Stimulated activated naive CD8-positive, alpha-beta T cell treated with anti-CD3 and anti-CD28 coated beads, Interleukin-15, Interleukin-2, amounts not matched to agents 100 ng/mL and 50 ng/mL, for 24 hours (primary cell): ENCODE results near the gene GRIK1.

ENCODE experiments used
- H3K27ac Mint-ChIP-seq: one replicate; pipeline ENCODE4 v1.8.0; 2021; ENCODE audit warnings: mild to moderate bottlenecking, mixed read lengths
- H3K27me3 Mint-ChIP-seq: one replicate; pipeline ENCODE4 v1.8.0; 2021; ENCODE audit warnings: mixed read lengths
- H3K36me3 Mint-ChIP-seq: one replicate; pipeline ENCODE4 v1.8.0; 2021; ENCODE audit warnings: low read depth, mixed read lengths
- H3K4me1 Mint-ChIP-seq: one replicate; pipeline ENCODE4 v1.8.0; 2021; ENCODE audit warnings: low read depth, mixed read lengths
- H3K4me3 Mint-ChIP-seq: one replicate; pipeline ENCODE4 v1.8.0; 2021; ENCODE audit warnings: mild to moderate bottlenecking, mixed read lengths
- H3K9me3 Mint-ChIP-seq: one replicate; pipeline ENCODE4 v1.8.0; 2021; ENCODE audit warnings: mixed read lengths

Gene GRIK1

DNA sequence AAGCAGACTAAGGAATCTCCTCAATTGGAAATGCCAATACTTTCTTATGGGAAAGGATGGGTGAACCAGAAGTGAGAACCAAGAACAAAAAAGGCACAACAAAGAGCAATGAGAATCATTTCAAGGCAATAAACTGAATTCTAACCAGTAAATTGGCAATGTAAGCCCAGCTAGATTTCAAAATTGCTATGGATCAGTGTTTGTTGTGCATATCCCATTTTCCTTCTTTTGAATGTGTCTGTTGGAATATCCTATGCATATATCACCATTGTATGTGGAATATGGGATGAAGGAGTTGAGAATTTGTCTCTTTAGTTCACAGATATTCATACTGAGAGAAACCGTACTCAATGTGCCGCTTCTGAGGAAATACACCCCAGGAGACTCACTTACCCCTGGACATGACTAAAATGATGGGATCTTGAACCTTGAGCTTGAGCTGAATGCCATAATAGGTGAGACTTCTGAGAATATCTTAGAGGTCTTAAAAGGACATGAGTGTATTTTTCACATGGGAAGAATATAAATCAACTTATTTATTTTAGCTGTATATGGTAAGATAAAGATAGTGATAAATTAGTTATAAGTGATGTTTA is 425.0 kb downstream of the GRIK1 start:
- Mint-ChIP-seq H3K4me1 (no peaks in the 10 kb centered on the region), H3K4me3 (no peak overlapping the region), H3K36me3 (peaks cover 52% of the 10 kb centered on the region), H3K27ac (no peak overlapping the region), H3K9me3 (peaks cover 31% of the 10 kb centered on the region), H3K27me3 (no peaks in the 10 kb centered on the region)

DNA sequence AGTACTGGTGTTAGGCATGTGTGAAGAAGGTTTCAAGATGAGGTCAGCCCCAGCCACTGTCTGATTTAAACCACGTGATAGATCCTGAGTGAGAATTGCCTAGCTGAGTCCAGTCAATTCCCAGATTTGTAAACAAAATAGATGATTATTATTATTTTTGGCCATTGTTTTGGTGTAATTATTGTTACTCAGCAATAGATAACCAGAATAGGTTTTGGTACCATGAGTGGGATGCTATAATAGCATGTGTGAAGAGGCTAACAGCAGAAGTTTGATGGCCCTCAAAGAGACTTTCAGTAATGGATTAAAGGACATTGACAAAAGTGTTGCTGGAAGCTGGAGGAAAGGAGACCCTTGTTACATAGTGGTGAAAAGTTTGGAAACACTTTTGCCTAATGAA is 426.3 kb downstream of the GRIK1 start:
- Mint-ChIP-seq H3K9me3 (peaks cover 34% of the 10 kb centered on the region), H3K27ac (no peak overlapping the region), H3K36me3 (peaks cover 49% of the 10 kb centered on the region), H3K4me1 (no peaks in the 10 kb centered on the region), H3K27me3 (no peaks in the 10 kb centered on the region), H3K4me3 (no peak overlapping the region)

DNA sequence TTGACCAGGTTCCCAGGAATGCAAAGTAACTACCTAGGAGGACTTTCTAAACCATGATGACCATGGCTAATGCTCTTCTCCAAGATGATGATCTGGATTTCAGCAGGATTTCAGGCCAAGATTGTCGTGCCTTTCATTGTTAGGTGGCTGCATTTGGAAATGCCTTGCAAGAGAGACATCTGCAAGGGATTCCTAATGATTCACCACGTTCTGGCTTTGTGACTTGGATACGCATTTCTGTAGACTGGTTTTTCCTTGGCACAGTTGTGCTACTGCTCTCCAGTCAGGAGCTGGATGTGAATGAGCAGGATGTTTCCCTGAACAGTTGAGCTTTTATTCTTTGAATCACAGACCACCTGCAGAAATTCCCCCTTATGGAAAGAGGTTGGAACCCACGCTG is 428.7 kb downstream of the GRIK1 start:
- H3K27ac Mint-ChIP-seq, result no peak overlapping the region
- H3K36me3 Mint-ChIP-seq, result peaks cover 49% of the 10 kb centered on the region
- H3K9me3 Mint-ChIP-seq, result peaks cover 34% of the 10 kb centered on the region
- H3K4me3 Mint-ChIP-seq, result no peak overlapping the region
- H3K4me1 Mint-ChIP-seq, result no peaks in the 10 kb centered on the region
- no peaks in the 10 kb centered on the region for H3K27me3 Mint-ChIP-seq

DNA sequence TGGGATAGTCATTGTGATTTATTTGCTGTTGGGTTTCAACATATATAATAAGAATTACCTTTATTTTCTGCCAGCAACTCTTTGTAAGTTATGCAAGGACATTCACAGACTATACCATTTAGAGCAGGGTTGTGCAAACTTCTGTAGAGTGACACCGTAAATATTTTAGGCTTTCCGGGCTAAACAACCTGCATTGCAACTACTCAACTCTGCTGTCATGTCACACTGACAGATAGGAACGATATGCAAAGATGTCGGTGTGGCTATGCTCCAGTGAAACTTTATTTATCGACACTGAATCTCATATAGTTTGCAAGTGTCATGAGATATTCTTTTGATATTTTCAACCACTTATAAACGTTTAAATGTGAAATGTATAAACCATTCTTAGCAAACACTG is 430.7 kb downstream of the GRIK1 start:
- H3K36me3 Mint-ChIP-seq, result peaks cover 36% of the 10 kb centered on the region
- H3K27ac Mint-ChIP-seq, result no peak overlapping the region
- peaks cover 20% of the 10 kb centered on the region for H3K9me3 Mint-ChIP-seq
- no peaks in the 10 kb centered on the region for H3K27me3 Mint-ChIP-seq
- H3K4me3 Mint-ChIP-seq, result no peak overlapping the region
- H3K4me1 Mint-ChIP-seq, result no peaks in the 10 kb centered on the region

DNA sequence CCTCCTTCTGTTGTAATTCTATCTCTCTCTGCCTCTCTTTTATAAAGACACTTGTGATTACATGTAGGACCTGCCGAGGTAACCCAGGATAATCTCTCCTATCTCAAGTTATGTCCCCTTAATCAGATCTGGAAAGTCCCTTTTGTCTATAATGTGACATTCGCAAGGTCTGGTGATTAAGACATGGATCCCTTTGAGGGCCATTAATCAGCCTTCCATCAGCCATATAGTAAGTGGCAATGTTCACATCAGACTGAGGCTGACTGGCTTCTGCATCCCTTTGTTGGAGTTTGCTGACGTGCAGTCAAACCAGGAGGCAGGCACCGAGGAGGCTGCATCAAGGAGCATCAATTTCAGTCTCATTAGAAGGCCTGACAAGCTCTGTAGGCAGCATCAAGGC is 431.5 kb downstream of the GRIK1 start:
- Mint-ChIP-seq H3K4me3 (no peak overlapping the region), H3K9me3 (peaks cover 13% of the 10 kb centered on the region), H3K27ac (no peak overlapping the region), H3K4me1 (no peaks in the 10 kb centered on the region), H3K36me3 (peaks cover 36% of the 10 kb centered on the region), H3K27me3 (no peaks in the 10 kb centered on the region)

DNA sequence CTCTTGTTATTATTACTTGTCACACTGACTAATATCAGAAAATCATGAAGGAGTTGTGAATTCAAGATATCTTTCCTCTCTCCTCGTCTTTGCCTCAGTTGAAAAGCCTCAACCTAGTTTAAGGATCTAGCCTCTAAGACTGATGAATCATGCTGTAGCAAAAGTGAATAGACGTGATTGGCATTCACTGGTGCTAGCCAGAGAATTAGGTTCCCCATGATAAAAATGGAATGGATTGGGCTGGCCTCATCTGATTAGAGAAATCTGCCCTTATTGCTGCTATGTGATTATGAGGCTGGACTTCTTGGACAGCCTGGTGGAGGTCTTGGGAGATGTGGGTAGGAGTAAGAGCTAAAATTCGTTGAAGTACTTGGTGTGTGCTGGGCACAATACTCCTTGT is 432.8 kb downstream of the GRIK1 start:
- Mint-ChIP-seq H3K27me3 (no peaks in the 10 kb centered on the region), H3K27ac (no peak overlapping the region), H3K4me1 (no peaks in the 10 kb centered on the region), H3K4me3 (no peak overlapping the region), H3K36me3 (peaks cover 30% of the 10 kb centered on the region), H3K9me3 (peaks cover 9% of the 10 kb centered on the region)

DNA sequence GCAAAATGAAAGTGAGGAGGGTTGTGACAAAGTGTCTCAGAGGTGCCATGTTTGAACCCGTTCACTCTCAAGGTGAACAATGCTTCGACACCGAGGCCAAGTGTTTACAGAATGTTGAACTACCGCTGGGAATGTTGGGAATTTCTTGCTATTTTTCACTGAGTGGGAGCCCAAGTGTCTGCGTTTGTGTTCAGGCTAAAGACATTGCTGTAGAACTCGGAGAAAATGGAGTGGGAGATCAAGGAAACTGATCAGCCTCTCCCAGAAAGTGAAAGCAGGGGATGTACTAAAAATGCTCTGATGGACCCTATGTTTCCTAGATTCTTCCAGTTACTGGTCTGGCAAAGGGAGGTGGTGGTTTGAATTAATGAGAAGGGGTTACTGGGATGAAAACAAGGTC is 433.6 kb downstream of the GRIK1 start:
- Mint-ChIP-seq H3K36me3 (peaks cover 28% of the 10 kb centered on the region), H3K4me1 (no peaks in the 10 kb centered on the region), H3K9me3 (peaks cover 7% of the 10 kb centered on the region), H3K4me3 (no peak overlapping the region), H3K27me3 (no peaks in the 10 kb centered on the region), H3K27ac (no peak overlapping the region)

DNA sequence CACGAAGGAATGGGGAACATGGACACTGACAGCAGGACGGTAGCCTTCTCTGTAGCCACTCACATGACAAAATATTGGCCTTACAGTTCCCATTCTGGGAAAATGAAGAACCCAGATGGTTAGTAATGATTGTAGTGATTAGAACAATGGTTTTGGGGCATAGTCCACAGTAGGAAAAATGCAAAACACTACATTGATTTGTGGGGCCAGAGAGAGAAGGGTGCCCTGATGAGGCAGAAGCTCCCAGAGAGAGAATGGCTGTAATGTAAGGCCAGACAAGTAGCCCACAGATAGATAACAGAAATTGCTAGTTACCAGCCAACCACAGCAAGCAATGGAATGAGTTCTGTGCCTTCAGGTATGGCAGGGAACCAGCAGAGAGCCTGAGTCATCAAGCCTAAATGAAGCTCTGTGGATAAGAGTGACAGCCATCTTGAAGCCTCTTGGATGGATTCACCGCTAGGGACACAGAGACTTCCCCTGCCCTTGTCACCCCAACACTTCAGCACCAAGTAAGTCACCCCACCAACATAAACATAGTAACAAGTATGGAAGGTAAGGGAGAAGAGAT is 435.0 kb downstream of the GRIK1 start:
- Mint-ChIP-seq H3K27ac (no peak overlapping the region), H3K36me3 (peaks cover 16% of the 10 kb centered on the region), H3K9me3 (peaks cover 4% of the 10 kb centered on the region), H3K27me3 (no peaks in the 10 kb centered on the region), H3K4me3 (no peak overlapping the region), H3K4me1 (no peaks in the 10 kb centered on the region)

DNA sequence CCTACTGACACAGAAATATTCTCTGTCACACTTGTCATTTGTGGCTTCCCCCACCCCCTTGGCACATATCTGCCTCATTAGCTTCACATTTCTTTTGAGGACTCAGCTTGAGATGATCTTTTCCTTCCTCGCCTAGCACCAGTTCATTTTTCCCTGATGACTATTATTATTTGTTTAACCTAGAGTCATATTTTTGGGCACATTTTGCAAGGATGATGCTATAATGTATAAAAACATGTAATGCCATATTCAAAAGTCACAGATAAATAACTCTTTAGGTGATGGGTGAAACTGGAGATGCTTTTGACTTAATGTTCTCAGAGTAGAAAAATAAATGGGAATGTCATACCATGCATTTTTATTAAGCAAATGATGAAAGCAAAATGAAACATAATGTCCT is 438.3 kb downstream of the GRIK1 start:
- H3K27me3 Mint-ChIP-seq, result no peaks in the 10 kb centered on the region
- no peak overlapping the region for H3K27ac Mint-ChIP-seq
- peaks cover 31% of the 10 kb centered on the region for H3K36me3 Mint-ChIP-seq
- H3K9me3 Mint-ChIP-seq, result peaks cover 8% of the 10 kb centered on the region
- no peak overlapping the region for H3K4me3 Mint-ChIP-seq
- H3K4me1 Mint-ChIP-seq, result peaks cover 2% of the 10 kb centered on the region

DNA sequence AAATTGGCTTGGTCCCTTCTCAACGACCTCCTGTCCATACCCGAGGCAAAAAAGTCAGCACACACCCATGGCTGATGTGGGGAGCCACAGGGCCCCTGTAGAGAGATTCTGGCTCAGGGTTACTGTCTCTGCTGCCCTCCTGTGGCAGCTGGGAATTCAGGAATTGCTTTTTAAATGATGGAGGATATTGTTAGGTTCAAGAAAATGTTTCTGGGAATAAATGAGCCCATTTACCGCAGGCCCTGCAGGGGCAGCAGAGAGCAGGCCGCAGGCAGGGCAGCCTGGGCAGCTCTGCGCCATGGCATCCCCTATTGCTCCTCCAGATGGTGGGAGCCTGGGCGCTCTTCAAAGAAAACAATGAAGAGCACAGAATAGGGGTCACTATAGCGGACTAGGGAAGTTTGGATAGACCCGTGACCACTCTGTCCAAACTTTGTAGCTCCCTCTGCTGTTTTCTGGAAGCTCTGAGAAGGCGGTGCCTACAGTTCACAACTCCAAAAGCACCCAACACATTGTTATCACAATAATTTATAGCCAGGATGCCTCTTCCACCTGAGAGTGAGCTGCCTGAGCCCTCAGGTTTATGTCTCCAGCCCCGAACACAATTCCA is 440.0 kb downstream of the GRIK1 start:
- peaks cover 2% of the 10 kb centered on the region for H3K4me1 Mint-ChIP-seq
- H3K27me3 Mint-ChIP-seq, result no peaks in the 10 kb centered on the region
- peaks cover 8% of the 10 kb centered on the region for H3K9me3 Mint-ChIP-seq
- H3K36me3 Mint-ChIP-seq, result peaks cover 33% of the 10 kb centered on the region
- no peak overlapping the region for H3K4me3 Mint-ChIP-seq
- H3K27ac Mint-ChIP-seq, result no peak overlapping the region

DNA sequence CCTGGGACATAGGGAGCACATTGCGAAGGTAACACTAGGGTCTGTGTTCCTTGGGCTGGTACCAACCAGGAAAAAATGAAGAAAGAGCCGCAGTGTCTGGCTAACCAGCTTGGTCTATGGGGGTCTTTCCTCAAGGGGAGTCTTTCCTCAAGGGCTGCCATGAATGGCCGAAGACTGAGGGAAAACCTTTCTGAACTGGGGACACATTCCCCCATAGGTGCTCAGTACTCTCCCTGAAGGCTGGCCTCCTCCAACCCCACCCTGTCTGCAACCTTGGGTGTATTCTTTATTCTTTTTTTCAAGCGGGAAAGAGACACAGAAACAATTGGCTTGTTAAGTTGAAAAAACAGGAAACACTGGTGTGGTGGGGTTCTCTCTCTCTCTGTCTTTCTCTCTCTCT is 440.6 kb downstream of the GRIK1 start:
- Mint-ChIP-seq H3K27me3 (no peaks in the 10 kb centered on the region), H3K9me3 (peaks cover 8% of the 10 kb centered on the region), H3K36me3 (peaks cover 32% of the 10 kb centered on the region), H3K27ac (no peak overlapping the region), H3K4me3 (no peak overlapping the region), H3K4me1 (peaks cover 2% of the 10 kb centered on the region)

DNA sequence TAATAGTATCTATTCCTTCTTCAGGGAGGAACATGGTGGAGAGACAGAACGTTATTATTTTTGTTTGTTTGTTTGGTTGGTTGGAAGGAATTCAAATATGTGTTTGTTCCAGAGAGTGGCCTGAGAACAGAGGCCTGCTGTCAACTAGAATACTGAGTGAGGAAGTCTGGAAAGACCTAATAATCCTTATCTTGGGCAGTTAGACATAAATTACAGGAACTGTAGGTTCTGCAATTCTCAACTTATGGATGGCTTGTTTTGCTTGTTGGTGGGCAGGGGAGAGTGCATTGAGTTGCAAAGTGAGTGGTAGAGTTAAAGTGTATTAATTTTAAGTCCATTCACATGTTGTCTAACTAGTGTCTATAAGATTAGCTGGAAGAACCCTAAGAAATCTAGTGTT is 443.5 kb downstream of the GRIK1 start:
- H3K4me3 Mint-ChIP-seq, result no peak overlapping the region
- H3K27ac Mint-ChIP-seq, result no peak overlapping the region
- H3K9me3 Mint-ChIP-seq, result peaks cover 8% of the 10 kb centered on the region
- H3K36me3 Mint-ChIP-seq, result peaks cover 33% of the 10 kb centered on the region
- H3K4me1 Mint-ChIP-seq, result peaks cover 2% of the 10 kb centered on the region
- H3K27me3 Mint-ChIP-seq, result no peaks in the 10 kb centered on the region

DNA sequence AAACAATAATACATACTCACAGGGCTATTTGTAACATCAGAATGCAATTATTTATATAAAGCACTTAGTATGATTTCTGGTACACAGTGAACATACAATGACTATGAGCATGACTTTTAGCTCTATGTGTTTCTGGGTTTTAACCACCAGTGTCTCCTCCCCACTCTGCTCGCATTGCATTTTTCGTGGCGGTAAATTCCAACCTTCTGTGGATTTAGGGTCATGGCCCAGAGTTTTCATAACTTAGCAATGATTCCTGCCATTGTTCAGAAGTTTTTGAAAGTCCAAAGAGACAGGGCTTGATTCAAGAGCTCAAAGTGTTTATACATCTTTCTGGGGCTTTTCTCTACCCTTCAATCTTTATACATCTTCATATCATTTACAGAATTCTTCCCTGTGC is 449.8 kb downstream of the GRIK1 start:
- Mint-ChIP-seq H3K9me3 (no peaks in the 10 kb centered on the region), H3K27me3 (no peaks in the 10 kb centered on the region), H3K4me1 (no peaks in the 10 kb centered on the region), H3K27ac (no peak overlapping the region), H3K36me3 (peaks cover 14% of the 10 kb centered on the region), H3K4me3 (no peak overlapping the region)

DNA sequence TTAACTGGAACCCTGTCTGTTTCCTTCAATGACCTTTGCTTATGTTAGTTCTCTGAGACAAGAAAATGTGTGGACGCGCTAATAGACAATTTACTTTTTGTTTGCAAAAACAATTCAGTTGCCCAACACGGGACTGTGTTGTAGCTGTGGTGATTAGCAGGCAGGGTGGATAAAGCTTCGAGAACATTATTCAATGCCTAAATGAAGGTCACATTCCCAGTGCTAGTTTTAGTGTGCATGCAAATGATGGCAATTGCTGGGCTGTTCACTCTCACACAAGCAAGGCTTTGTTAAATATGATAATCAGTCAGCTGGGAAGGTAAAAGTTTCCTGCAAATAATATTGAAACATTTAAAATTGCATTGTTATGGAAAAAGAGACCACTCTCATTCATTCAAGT is 452.6 kb downstream of the GRIK1 start:
- H3K27ac Mint-ChIP-seq, result no peak overlapping the region
- peaks cover 31% of the 10 kb centered on the region for H3K36me3 Mint-ChIP-seq
- H3K27me3 Mint-ChIP-seq, result no peaks in the 10 kb centered on the region
- peaks cover 9% of the 10 kb centered on the region for H3K9me3 Mint-ChIP-seq
- H3K4me3 Mint-ChIP-seq, result no peak overlapping the region
- H3K4me1 Mint-ChIP-seq, result no peaks in the 10 kb centered on the region
